ENCODE measurements around the gene SH2D3A.

The SH2D3A gene

GRCh38 chr19:6721773-6722172 is 45.5 kb downstream of the SH2D3A start:
- TF ChIP-seq CTCF (IDR thresholded peaks at IDR 0.05): no peak

GRCh38 chr19:6721138-6721474 is 46.1 kb downstream of the SH2D3A start:
- TF ChIP-seq CTCF (IDR thresholded peaks at IDR 0.05): no peak

- no peak for TF ChIP-seq CTCF (IDR thresholded peaks at IDR 0.05)
Observed at GRCh38 chr19:6720369-6721137, 46.7 kb downstream of the SH2D3A start, which contains the start of gene C3. C3 (minus strand) TSS chr19:6720650; CDS start chr19:6720589, 61 bp downstream.

- no peak for TF ChIP-seq CTCF (IDR thresholded peaks at IDR 0.05)
Observed at GRCh38 chr19:6719992-6720368, 47.3 kb downstream of the SH2D3A start.

- TF ChIP-seq CTCF (IDR thresholded peaks at IDR 0.05): no peak
Observed at GRCh38 chr19:6719540-6719861, 47.7 kb downstream of the SH2D3A start.

GRCh38 chr19:6718741-6719539 is 48.3 kb downstream of the SH2D3A start:
- no peak for TF ChIP-seq CTCF (IDR thresholded peaks at IDR 0.05)

- TF ChIP-seq CTCF (IDR thresholded peaks at IDR 0.05): no peak
Observed at GRCh38 chr19:6718111-6718740, 49.0 kb downstream of the SH2D3A start.
